HEK293T (cell line): ENCODE measurements around the gene EOGT.

Experiments used
- ARNT ChIP-seq: fragments of 450-650 bp; IDR thresholded peaks from 2 replicates; pipeline ENCODE4 v1.6.1; 2017; ENCODE audit warnings: mild to moderate bottlenecking
- BHLHE40 ChIP-seq: fragments of 450-650 bp; IDR thresholded peaks from 2 replicates; pipeline ENCODE4 v1.6.1; 2016; ENCODE audit warnings: mild to moderate bottlenecking, moderate library complexity, borderline replicate concordance
- CTBP1 ChIP-seq: fragments of 450-650 bp; IDR thresholded peaks from 2 replicates; pipeline ENCODE4 v1.6.1; 2016; ENCODE audit warnings: borderline replicate concordance
- ELF4 ChIP-seq: fragments of 450-650 bp; IDR thresholded peaks from 2 replicates; pipeline ENCODE4 v1.6.1; 2017; ENCODE audit warnings: antibody characterized with exemption
- FOXK2 ChIP-seq: fragments of 450-650 bp; IDR thresholded peaks from 2 replicates; pipeline ENCODE4 v1.6.1; 2016; ENCODE audit warnings: mild to moderate bottlenecking
- FOXM1 ChIP-seq: fragments of 450-650 bp; IDR thresholded peaks from 2 replicates; pipeline ENCODE4 v1.6.1; 2017; ENCODE audit warnings: mild to moderate bottlenecking, borderline replicate concordance
- L3MBTL2 ChIP-seq: fragments of 450-650 bp; conservative IDR thresholded peaks from 2 replicates; pipeline ENCODE4 v1.6.1; 2016; ENCODE audit warnings: mild to moderate bottlenecking
- NFRKB ChIP-seq: fragments of 450-650 bp; IDR thresholded peaks from 2 replicates; pipeline ENCODE4 v1.6.1; 2016; ENCODE audit warnings: mild to moderate bottlenecking, moderate library complexity
- SP1 ChIP-seq: fragments of 450-650 bp; IDR thresholded peaks from 2 replicates; pipeline ENCODE4 v1.6.1; 2017
- SUZ12 ChIP-seq: fragments of 450-650 bp; IDR thresholded peaks from 2 replicates; pipeline ENCODE4 v1.6.1; 2016; ENCODE audit warnings: mild to moderate bottlenecking
- ZNF384 ChIP-seq: fragments of 450-650 bp; IDR thresholded peaks from 2 replicates; pipeline ENCODE4 v1.6.1; 2016

- TF ChIP-seq ARNT (no peak), SP1 (no peak), BHLHE40 (no peak), FOXM1 (no peak), FOXK2 (no peak), L3MBTL2 (no peak), NFRKB (no peak), ELF4 (no peak), ZNF384 (no peak), CTBP1 (no peak), SUZ12 (no peak)
These were observed 41.0 kb downstream of the EOGT start for GRCh38 chr3:68972358-68972979.
